HEK293 (cell line): Measurements from ENCODE around the gene SCAF4.

Source experiments
- BCL11A ChIP-seq: fragments of 450-650 bp; formaldehyde crosslinking; IDR thresholded peaks from 2 replicates; pipeline ENCODE4 v1.5.1; 2016; ENCODE audit warnings: low read depth, missing biosample characterization, missing genetic modification characterization
- ELK4 ChIP-seq: IDR thresholded peaks from 2 replicates; pipeline ENCODE4 v1.6.1; 2011; ENCODE audit warnings: mild to moderate bottlenecking, low read depth, low read length, borderline replicate concordance
- PBX3 ChIP-seq: sonication (generic); formaldehyde crosslinking; IDR thresholded peaks from 2 replicates; pipeline ENCODE4 v1.8.1; 2022; ENCODE audit warnings: mild to moderate bottlenecking, moderate library complexity, missing genetic modification reagents
- PRDM4 ChIP-seq: fragments of 450-650 bp; formaldehyde crosslinking; IDR thresholded peaks from 2 replicates; pipeline ENCODE4 v1.5.1; 2017; ENCODE audit warnings: missing biosample characterization, missing genetic modification characterization
- REST ChIP-seq: fragments of 450-650 bp; formaldehyde crosslinking; IDR thresholded peaks from 2 replicates; pipeline ENCODE4 v1.5.1; 2016; ENCODE audit warnings: missing biosample characterization, missing genetic modification characterization
- SCRT1 ChIP-seq: fragments of 450-650 bp; formaldehyde crosslinking; IDR thresholded peaks from 2 replicates; pipeline ENCODE4 v1.5.1; 2016; ENCODE audit warnings: missing biosample characterization, missing genetic modification characterization, borderline replicate concordance
- ZFP37 ChIP-seq: fragments of 450-650 bp; formaldehyde crosslinking; IDR thresholded peaks from 2 replicates; pipeline ENCODE4 v1.5.1; 2016; ENCODE audit warnings: missing biosample characterization, missing genetic modification characterization
- ZNF114 ChIP-seq: fragments of 450-650 bp; formaldehyde crosslinking; IDR thresholded peaks from 2 replicates; pipeline ENCODE4 v1.5.0; 2017; ENCODE audit warnings: missing biosample characterization, missing genetic modification characterization
- ZNF221 ChIP-seq: fragments of 450-650 bp; formaldehyde crosslinking; IDR thresholded peaks from 2 replicates; pipeline ENCODE4 v1.5.1; 2017; ENCODE audit warnings: missing biosample characterization, missing genetic modification characterization, borderline replicate concordance
- ZNF280C ChIP-seq: fragments of 450-650 bp; formaldehyde crosslinking; IDR thresholded peaks from 2 replicates; pipeline ENCODE4 v1.5.1; 2016; ENCODE audit warnings: missing biosample characterization, missing genetic modification characterization
- ZNF362 ChIP-seq: fragments of 450-650 bp; formaldehyde crosslinking; IDR thresholded peaks from 2 replicates; pipeline ENCODE4 v1.5.1; 2016; ENCODE audit warnings: missing biosample characterization, missing genetic modification characterization
- ZNF404 ChIP-seq: fragments of 450-650 bp; formaldehyde crosslinking; IDR thresholded peaks from 2 replicates; pipeline ENCODE4 v1.5.1; 2017; ENCODE audit warnings: missing biosample characterization, missing genetic modification characterization
- ZNF518A ChIP-seq: fragments of 450-650 bp; formaldehyde crosslinking; conservative IDR thresholded peaks from 2 replicates; pipeline ENCODE4 v1.5.1; 2016; ENCODE audit warnings: low read depth, missing biosample characterization, missing genetic modification characterization
- ZNF521 ChIP-seq: fragments of 450-650 bp; formaldehyde crosslinking; IDR thresholded peaks from 2 replicates; pipeline ENCODE4 v1.5.1; 2017; ENCODE audit warnings: missing biosample characterization, mild to moderate bottlenecking, missing genetic modification characterization
- ZNF692 ChIP-seq: fragments of 450-650 bp; formaldehyde crosslinking; IDR thresholded peaks from 2 replicates; pipeline ENCODE4 v1.5.1; 2016; ENCODE audit warnings: missing biosample characterization, missing genetic modification characterization
- ZNF747 ChIP-seq: fragments of 450-650 bp; formaldehyde crosslinking; IDR thresholded peaks from 2 replicates; pipeline ENCODE4 v1.5.1; 2016; ENCODE audit warnings: missing biosample characterization, missing genetic modification characterization

Gene SCAF4

GRCh38 chr21:31731857-31732596 lies at the start of gene SCAF4 (continued):
- TF ChIP-seq REST (tag by site-specific recombination) (no peak), PRDM4 (no peak), ZNF114 (tag by site-specific recombination) (no peak), ZNF362 (tag by site-specific recombination) (peak; percentile 85), ZNF747 (tag by site-specific recombination) (no peak), ZNF404 (tag by site-specific recombination) (no peak), SCRT1 (tag by site-specific recombination) (no peak), PBX3 (CRISPR knock-in tag) (peak; percentile 70; the same call in 1 of the 2 replicates), ZNF518A (tag by site-specific recombination) (no peak), ZNF521 (no peak), ZNF280C (tag by site-specific recombination) (no peak), ZFP37 (tag by site-specific recombination) (no peak), ZNF692 (tag by site-specific recombination) (peak; percentile 72), ELK4 (no peak), ZNF221 (tag by site-specific recombination) (no peak), BCL11A (tag by site-specific recombination) (no peak)
